COLO829 (cell line): ENCODE data around the gene CNIH1.
A peak's percentile ranks its signal among the peaks of the same experiment; 100 is the strongest.

Experiments used
- DNase-seq: peaks from one replicate; pipeline ENCODE4 v3.0.0; 2012; ENCODE audit warnings: low spot score

Gene CNIH1

GRCh38 chr14:54440873-54441868, at the start of gene CNIH1:
CNIH1 (minus strand) TSS chr14:54441374; CDS start chr14:54441327, 47 bp downstream.
- peak; percentile 93 for DNase-seq

GRCh38 chr14:54490445-54491175, 49.4 kb upstream of the CNIH1 start:
- no peak for DNase-seq

GRCh38 chr14:54489731-54490444, 48.7 kb upstream of the CNIH1 start:
- DNase-seq = no peak

- DNase-seq = no peak
Observed at GRCh38 chr14:54489318-54489683, 48.1 kb upstream of the CNIH1 start.

- peak; percentile 91 for DNase-seq
Observed at GRCh38 chr14:54488646-54489317, 47.6 kb upstream of the CNIH1 start, which contains the start of gene GMFB. GMFB (minus strand) TSS chr14:54488980; CDS start chr14:54488927, 53 bp downstream.

- no peak for DNase-seq
Observed at GRCh38 chr14:54488318-54488645, 47.1 kb upstream of the CNIH1 start.

- peak; percentile 76 for DNase-seq
Observed at GRCh38 chr14:54487771-54488170, 46.6 kb upstream of the CNIH1 start.

- no peak for DNase-seq
Observed at GRCh38 chr14:54486685-54487084, 45.5 kb upstream of the CNIH1 start.

- no peak for DNase-seq
Observed at GRCh38 chr14:54483846-54484245, 42.7 kb upstream of the CNIH1 start.

- DNase-seq = no peak
Observed at GRCh38 chr14:54483073-54483745, 42.0 kb upstream of the CNIH1 start.

- DNase-seq = no peak
Observed at GRCh38 chr14:54481695-54482094, 40.5 kb upstream of the CNIH1 start.

- no peak for DNase-seq
Observed at GRCh38 chr14:54480830-54481562, 39.8 kb upstream of the CNIH1 start.

GRCh38 chr14:54478636-54479215, 37.6 kb upstream of the CNIH1 start:
- DNase-seq = no peak

GRCh38 chr14:54475911-54476310, 34.7 kb upstream of the CNIH1 start:
- no peak for DNase-seq

- DNase-seq = no peak
Observed at GRCh38 chr14:54475187-54475899, 34.2 kb upstream of the CNIH1 start.

GRCh38 chr14:54474232-54474793, 33.1 kb upstream of the CNIH1 start:
- no peak for DNase-seq

GRCh38 chr14:54472315-54472714, 31.1 kb upstream of the CNIH1 start:
- DNase-seq = no peak

GRCh38 chr14:54471641-54472040, 30.5 kb upstream of the CNIH1 start:
- no peak for DNase-seq

- no peak for DNase-seq
Observed at GRCh38 chr14:54470701-54471100, 29.5 kb upstream of the CNIH1 start.
